Skeletal muscle tissue (tissue), 4 donors: ENCODE measurements around the gene TSEN54. TPM values are rescaled to one million over a fixed set of nuclear protein-coding genes. Genes with fewer than 3 reads are reported as not detected.

Experiments used
- H3K27ac ChIP-seq: one replicate; pipeline ENCODE4 v1.7.0; 2013; ENCODE audit warnings: mild to moderate bottlenecking, low read depth, low read length, inconsistent platforms
- H3K27me3 ChIP-seq, 3 donors: one replicate each; pipeline ENCODE4 v1.7.0; 2013; ENCODE audit warnings: low read length in 3 of 3; ENCODE audit not compliant: control insufficient read depth in 3 of 3, insufficient read depth in 3 of 3
- H3K36me3 ChIP-seq, 3 donors: one replicate each; pipeline ENCODE4 v1.7.0; 2013; ENCODE audit warnings: low read length in 3 of 3; ENCODE audit not compliant: control insufficient read depth in 3 of 3, insufficient read depth in 3 of 3
- H3K4me1 ChIP-seq, 3 donors: one replicate each; pipeline ENCODE4 v1.7.0; 2013; ENCODE audit warnings: low read length in 3 of 3, mild to moderate bottlenecking in 3 of 3; ENCODE audit not compliant: control insufficient read depth in 3 of 3, insufficient read depth in 3 of 3
- H3K4me3 ChIP-seq, 3 donors: one replicate each; pipeline ENCODE4 v1.7.0; 2013; ENCODE audit warnings: low read length in 3 of 3
- H3K9ac ChIP-seq, 3 donors: one replicate each; pipeline ENCODE4 v1.7.0; 2013; ENCODE audit warnings: low read length in 3 of 3, mild to moderate bottlenecking in 3 of 3, moderate library complexity in 2 of 3, low read depth in 1 of 3
- H3K9me3 ChIP-seq, 3 donors: one replicate each; pipeline ENCODE4 v1.7.0; 2013; ENCODE audit warnings: low read length in 3 of 3; ENCODE audit not compliant: control insufficient read depth in 3 of 3
- total RNA-seq: library from RNA; depleted of rRNA; stranded (reverse); fragments of >200 nt; gene quantifications from one replicate; pipeline ENCODE4 v1.2.3, GENCODE V29; 2014
- donor health status: Osteomylitis.

The TSEN54 gene
- total RNA-seq, 1 donor from 2014 or later: 15.7 TPM

GRCh38 chr17:75502721-75503329 lies 13.5 kb upstream of the TSEN54 start:
- Histone ChIP-seq H3K4me1 (peaks cover 20 to 46% (median 33%) of the 10 kb centered on the region in 3 donors), H3K9ac (no peak overlapping the region)

GRCh38 chr17:75503337-75503950 lies 12.9 kb upstream of the TSEN54 start:
- Histone ChIP-seq H3K36me3 (peaks cover 39 to 48% (median 39%) of the 10 kb centered on the region in 3 donors), H3K4me3 (no peak overlapping the region), H3K27ac (no peak overlapping the region)

More at GRCh38 chr17:75502721-75503329, 13.5 kb upstream of the TSEN54 start:
- H3K36me3 ChIP-seq: peaks cover 45 to 53% (median 46%) of the 10 kb centered on the region in 3 donors
- no peaks in the 10 kb centered on the region for H3K9me3 ChIP-seq
- no peak overlapping the region for H3K4me3 ChIP-seq
- H3K27me3 ChIP-seq: no peaks in the 10 kb centered on the region
- H3K27ac ChIP-seq: peak overlapping the region; percentile 25

GRCh38 chr17:75503976-75504346 lies 12.4 kb upstream of the TSEN54 start:
- H3K4me1 ChIP-seq: peaks cover 23 to 45% (median 32%) of the 10 kb centered on the region in 3 donors

More at GRCh38 chr17:75503337-75503950, 12.9 kb upstream of the TSEN54 start:
- Histone ChIP-seq H3K9me3 (no peaks in the 10 kb centered on the region), H3K27me3 (no peaks in the 10 kb centered on the region), H3K4me1 (peaks cover 22 to 45% (median 32%) of the 10 kb centered on the region in 3 donors), H3K9ac (no peak overlapping the region)

GRCh38 chr17:75504347-75505151 lies 11.8 kb upstream of the TSEN54 start:
- H3K4me1 ChIP-seq: peaks cover 26 to 45% (median 32%) of the 10 kb centered on the region in 3 donors
- H3K4me3 ChIP-seq: no peak overlapping the region
- no peak overlapping the region for H3K27ac ChIP-seq
- H3K9ac ChIP-seq: no peak overlapping the region
- H3K27me3 ChIP-seq: no peaks in the 10 kb centered on the region
- no peaks in the 10 kb centered on the region for H3K9me3 ChIP-seq
- H3K36me3 ChIP-seq: peaks cover 33 to 44% (median 36%) of the 10 kb centered on the region in 3 donors

More at GRCh38 chr17:75503976-75504346, 12.4 kb upstream of the TSEN54 start:
- no peak overlapping the region for H3K9ac ChIP-seq
- H3K4me3 ChIP-seq: no peak overlapping the region
- H3K27ac ChIP-seq: no peak overlapping the region
- H3K27me3 ChIP-seq: no peaks in the 10 kb centered on the region
- H3K36me3 ChIP-seq: peaks cover 34 to 45% (median 39%) of the 10 kb centered on the region in 3 donors
- H3K9me3 ChIP-seq: no peaks in the 10 kb centered on the region

- no peak overlapping the region for H3K9ac ChIP-seq
- no peak overlapping the region for H3K27ac ChIP-seq
- peaks cover 34 to 41% (median 34%) of the 10 kb centered on the region in 3 donors for H3K36me3 ChIP-seq
- H3K4me3 ChIP-seq: no peak overlapping the region
- H3K4me1 ChIP-seq: peaks cover 28 to 48% (median 34%) of the 10 kb centered on the region in 3 donors
- H3K9me3 ChIP-seq: no peaks in the 10 kb centered on the region
- H3K27me3 ChIP-seq: no peaks in the 10 kb centered on the region
These were observed 11.2 kb upstream of the TSEN54 start for GRCh38 chr17:75505152-75505409.

GRCh38 chr17:75505640-75506039 lies 10.7 kb upstream of the TSEN54 start:
- Histone ChIP-seq H3K36me3 (peaks cover 30 to 37% (median 30%) of the 10 kb centered on the region in 3 donors), H3K27me3 (no peaks in the 10 kb centered on the region), H3K9me3 (no peaks in the 10 kb centered on the region), H3K4me3 (no peak overlapping the region), H3K9ac (no peak overlapping the region), H3K4me1 (peaks cover 27 to 49% (median 36%) of the 10 kb centered on the region in 3 donors), H3K27ac (no peak overlapping the region)

GRCh38 chr17:75506134-75506533 lies 10.2 kb upstream of the TSEN54 start:
- no peak overlapping the region for H3K27ac ChIP-seq
- H3K27me3 ChIP-seq: no peaks in the 10 kb centered on the region
- no peak overlapping the region for H3K4me3 ChIP-seq
- H3K9me3 ChIP-seq: no peaks in the 10 kb centered on the region
- H3K9ac ChIP-seq: no peak overlapping the region
- H3K36me3 ChIP-seq: peaks cover 26 to 36% (median 26%) of the 10 kb centered on the region in 3 donors
- H3K4me1 ChIP-seq: peaks cover 25 to 47% (median 33%) of the 10 kb centered on the region in 3 donors

- Histone ChIP-seq H3K9ac (peak overlapping the region in 1 of 3 donors; percentile 25), H3K27me3 (no peaks in the 10 kb centered on the region), H3K27ac (no peak overlapping the region), H3K4me3 (no peak overlapping the region), H3K36me3 (peaks cover 28 to 38% (median 29%) of the 10 kb centered on the region in 3 donors), H3K9me3 (no peaks in the 10 kb centered on the region), H3K4me1 (peaks cover 26 to 48% (median 35%) of the 10 kb centered on the region in 3 donors)
These were observed 9.4 kb upstream of the TSEN54 start for GRCh38 chr17:75506888-75507287.

- Histone ChIP-seq H3K27ac (peak overlapping the region; percentile 91), H3K4me3 (no peak overlapping the region), H3K36me3 (peaks cover 29 to 38% (median 32%) of the 10 kb centered on the region in 3 donors), H3K9me3 (no peaks in the 10 kb centered on the region), H3K9ac (peak overlapping the region in 2 of 3 donors; percentile 20 to 57), H3K27me3 (no peaks in the 10 kb centered on the region), H3K4me1 (peaks cover 37 to 60% (median 46%) of the 10 kb centered on the region in 3 donors)
These were observed 8.3 kb upstream of the TSEN54 start for GRCh38 chr17:75507733-75508719.
